Measurements from ENCODE around the gene CXXC5.

CXXC5 gene

DNA sequence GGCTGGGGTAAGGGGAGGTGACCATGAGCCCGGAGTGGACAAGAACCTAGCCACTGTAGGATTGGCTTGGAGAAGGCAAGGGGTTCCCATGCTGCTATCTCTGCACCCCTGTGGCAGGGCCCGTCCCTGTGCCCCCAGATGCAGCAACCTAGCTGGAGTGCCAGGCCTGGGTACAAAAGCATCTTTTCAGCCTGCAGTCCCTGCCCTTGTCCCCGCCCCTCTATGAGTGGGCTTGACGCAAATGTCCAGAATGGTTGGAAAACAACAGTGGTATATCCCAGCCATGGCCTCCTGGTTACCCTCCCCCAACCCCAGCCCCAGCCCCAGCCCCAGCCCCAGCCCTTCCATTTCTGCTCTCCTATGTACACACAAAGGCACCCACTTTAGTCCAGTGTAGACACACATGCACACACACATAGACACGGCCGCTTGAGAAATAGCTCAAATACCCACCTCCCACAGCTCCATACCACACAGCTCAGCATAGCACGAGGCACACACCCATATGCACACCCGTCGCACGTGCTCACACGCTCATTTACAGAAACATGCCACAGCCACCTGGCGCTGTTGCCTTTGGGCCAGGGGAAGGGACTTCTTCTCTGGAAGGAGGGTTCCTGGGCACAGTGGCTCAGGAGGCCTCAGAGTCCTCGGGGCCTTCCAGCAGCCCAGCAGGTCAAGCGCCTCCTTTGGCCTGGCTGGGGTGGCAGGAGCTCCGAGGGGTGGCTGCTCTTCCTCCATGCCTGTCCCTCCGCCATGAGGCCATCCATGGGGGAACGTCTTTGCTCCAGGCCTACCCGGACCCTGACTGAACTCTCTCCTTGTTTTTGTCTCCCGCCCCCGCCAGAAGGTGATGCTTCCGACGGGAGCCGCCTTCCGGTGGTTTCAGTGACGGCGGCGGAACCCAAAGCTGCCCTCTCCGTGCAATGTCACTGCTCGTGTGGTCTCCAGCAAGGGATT, 34.1 kb downstream of the CXXC5 start:
- no peak for DNase-seq (ENCODE audit: low read depth)

GRCh38 chr5:139683295-139684271, 35.4 kb downstream of the CXXC5 start:
- DNase-seq (ENCODE audit: low read depth), result no peak

DNA sequence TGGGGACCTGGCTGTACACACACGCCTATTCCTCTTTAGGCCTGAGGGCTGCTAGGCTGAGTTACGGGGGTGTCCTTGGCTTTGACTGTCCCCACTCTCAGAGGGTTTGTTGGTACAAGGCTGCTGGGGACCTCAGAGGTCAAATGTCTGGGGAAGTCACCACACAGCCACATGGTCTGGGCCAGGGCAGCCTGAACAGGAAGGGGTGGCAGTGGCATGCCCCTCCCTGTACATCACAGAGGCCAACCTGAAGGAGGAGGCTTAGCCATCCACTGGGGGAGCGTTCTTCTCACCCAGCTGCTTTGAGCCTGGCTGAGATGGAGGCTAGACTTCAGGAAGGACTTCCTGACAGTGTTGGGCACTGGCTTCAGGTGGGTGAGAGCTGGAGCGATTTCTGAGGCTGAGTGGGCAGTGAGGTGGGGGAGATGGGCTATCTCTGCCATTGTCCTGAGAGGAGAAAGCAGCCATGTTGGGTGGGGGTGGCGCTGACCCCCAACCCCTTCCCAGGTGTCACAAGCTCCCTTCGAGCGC, 36.3 kb downstream of the CXXC5 start:
- DNase-seq (ENCODE audit: low read depth), result no peak

DNA sequence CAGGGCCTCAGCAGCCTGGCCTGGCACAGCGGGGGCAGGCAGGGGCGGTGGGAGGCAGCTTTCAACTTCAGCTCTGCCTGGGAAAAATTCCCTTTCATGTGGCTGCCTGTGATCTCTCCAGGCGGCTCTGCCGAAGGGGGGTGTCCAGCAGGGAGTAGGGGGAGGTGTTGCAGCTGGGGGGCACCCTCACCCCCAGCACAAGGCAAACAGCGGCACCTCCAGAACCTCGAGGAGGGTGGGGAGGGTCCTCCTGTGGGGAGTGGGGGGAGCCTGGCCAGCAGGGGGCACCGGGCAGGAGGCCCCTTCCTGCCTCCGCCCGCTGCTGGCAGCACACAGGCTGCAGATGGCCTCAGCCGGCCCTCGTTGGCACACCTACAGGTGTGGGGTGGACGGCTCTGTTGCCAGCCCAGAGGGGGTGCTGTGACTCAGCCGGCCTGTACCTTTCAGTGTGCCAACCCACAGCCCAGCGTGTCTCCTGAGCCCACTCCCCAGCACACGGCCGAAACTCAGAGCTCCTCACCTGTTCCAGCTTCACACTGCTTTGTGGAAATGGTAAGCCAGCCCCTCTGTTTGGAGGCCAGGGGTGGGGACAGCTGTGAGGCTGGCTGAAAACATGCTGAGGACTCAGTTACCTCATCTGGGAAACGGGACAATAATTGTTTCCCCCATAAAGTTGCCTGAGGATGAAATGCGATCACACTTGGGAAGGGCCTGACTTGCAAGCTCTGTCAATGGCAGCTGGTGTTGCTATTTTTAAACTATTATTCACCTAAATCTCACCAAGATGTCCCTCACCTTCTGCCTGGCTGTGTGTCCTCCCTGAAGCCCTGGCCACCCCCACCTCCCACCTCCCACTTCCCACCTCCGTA, 37.0 kb downstream of the CXXC5 start:
- no peak for DNase-seq (ENCODE audit: low read depth)

GRCh38 chr5:139685886-139686285, 37.7 kb downstream of the CXXC5 start:
- DNase-seq (ENCODE audit: low read depth), result no peak

DNA sequence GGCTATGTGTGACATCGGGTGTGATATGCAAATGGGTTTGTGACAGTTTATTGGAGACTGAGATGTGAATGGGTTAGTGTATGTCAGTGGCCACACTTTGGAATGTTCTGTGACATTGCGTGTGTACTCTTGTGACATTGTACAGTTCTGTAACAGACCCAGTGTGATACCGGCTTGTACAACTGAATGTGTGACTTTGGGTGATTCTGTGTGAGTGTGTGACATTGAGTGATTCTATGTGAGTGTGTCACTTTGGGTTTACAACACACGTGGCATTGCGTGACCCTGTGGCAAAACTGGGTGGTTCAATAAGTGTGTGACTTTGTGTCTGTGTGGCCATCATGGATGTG, 38.2 kb downstream of the CXXC5 start:
- DNase-seq (ENCODE audit: low read depth), result no peak

DNA sequence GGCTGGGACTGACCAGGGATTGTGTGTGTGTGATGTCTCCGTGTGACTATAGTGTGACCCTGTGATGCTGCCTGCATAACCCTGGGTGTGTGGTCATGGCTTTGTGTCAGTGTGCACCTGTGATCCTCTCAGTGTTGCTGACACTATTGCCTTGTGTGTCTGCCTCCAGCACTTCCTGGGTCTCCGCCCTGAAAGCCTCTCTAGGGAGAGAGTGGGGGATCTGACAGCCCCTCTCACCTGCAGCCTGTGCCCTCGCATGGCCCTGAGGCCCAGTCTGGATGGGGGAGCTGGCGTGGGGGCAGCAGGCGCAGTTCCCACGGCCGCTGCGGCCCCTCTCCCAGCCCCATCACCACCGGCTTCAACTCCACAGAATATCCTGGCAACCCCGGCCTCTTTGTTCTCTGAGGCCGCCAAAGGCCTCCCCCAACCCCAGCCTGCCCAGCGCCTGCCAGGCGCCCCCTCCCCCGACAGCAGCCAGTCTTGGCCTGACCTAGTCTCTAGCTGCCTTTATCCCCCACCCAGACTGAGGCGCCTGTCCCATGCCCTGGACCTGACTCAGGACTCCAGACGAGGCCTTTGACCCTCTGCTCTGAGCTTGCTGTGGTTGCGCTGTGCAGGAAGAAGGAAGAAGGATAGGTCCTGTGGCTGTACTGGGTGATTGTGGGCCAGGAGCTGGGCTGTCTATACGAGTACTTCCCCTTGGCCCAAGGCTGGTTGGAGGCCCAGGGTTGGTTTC, 38.7 kb downstream of the CXXC5 start:
- DNase-seq (ENCODE audit: low read depth), result no peak

DNA sequence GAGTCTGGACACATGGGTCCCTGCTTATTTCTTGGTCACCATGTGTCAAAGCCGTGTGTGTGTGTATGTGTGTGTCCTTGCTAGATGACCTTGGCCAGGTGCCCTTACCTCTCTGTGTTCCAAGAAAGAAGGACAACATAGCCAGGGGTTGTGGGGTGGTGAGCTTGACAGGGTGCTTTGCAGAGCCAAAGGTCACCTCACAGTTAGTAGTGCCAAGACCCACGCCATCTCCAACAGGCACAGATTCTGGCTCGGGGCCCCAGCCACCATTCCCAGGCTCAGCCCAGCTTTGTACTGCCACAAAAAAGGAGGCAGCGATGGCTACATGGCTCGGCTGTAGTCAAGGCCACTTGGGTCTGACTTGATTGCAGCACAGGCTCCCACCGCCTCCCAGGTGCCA, 39.5 kb downstream of the CXXC5 start:
- DNase-seq (ENCODE audit: low read depth), result no peak

GRCh38 chr5:139688088-139688702, 40.0 kb downstream of the CXXC5 start:
- DNase-seq (ENCODE audit: low read depth), result no peak

- no peak for DNase-seq (ENCODE audit: low read depth)
Measured at GRCh38 chr5:139688751-139689372, 40.7 kb downstream of the CXXC5 start.

- no peak for DNase-seq (ENCODE audit: low read depth)
Measured at GRCh38 chr5:139689631-139690063, 41.5 kb downstream of the CXXC5 start.

- peak; percentile 63 for DNase-seq (ENCODE audit: low read depth)
Measured at GRCh38 chr5:139690064-139690802, 42.1 kb downstream of the CXXC5 start.

DNA sequence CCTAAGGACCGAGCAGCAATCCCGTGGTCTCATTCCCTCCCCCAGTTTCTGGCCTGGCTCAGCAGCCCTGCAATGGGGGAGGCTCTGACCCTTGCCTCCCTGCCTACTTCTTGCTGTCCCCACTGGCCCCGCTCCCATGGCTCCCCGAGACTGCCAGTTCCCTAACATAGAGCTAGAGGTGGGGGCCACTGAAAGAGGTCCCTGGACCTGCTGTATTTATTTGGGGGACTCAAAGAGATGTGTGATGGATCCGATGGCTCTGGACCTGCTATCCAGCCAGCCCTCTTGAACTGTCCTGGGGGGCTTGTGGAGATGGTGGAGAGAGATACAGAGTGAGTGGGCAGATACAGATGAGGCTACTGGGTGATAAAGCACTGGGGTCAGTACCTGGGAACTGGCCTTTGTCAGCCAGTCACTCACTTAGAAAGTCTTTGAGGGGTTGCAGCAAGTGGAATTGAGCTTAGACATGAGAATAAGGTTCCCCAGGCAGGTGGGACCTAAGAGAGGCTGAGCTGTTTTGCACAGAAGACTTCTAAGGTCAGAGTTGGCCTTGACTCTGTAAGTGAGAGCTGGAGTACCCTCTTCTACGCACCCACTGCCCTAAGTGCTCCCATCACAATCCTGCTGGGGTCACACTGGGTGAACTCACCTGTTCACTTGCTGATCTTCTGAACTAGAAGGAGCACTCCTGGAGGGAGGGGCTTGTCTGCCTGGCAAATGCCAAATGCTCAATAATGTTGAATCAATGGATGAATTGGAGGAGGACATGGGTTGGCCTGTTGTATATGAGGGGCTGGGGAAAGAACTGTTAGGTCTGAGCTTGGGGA, 42.9 kb downstream of the CXXC5 start:
- no peak for DNase-seq (ENCODE audit: low read depth)

DNA sequence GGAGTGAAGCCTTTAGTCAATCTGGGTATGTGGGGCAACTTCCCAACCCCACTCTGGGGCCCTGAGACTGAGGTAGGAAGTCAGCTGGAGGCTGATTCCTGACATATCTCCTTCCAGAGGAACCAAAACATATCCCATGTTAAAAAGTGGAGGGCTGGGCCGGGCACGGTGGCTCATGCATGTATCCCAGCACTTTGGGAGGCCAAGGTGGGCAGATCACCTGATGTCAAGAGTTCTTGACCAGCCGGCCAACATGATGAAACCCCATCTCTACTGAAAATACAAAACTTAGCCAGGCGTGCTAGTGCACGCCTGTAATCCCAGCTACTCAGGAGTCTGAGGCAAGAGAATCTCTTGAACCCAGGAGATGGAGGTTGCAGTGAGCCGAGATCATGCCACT, 44.0 kb downstream of the CXXC5 start:
- DNase-seq (ENCODE audit: low read depth), result no peak

DNA sequence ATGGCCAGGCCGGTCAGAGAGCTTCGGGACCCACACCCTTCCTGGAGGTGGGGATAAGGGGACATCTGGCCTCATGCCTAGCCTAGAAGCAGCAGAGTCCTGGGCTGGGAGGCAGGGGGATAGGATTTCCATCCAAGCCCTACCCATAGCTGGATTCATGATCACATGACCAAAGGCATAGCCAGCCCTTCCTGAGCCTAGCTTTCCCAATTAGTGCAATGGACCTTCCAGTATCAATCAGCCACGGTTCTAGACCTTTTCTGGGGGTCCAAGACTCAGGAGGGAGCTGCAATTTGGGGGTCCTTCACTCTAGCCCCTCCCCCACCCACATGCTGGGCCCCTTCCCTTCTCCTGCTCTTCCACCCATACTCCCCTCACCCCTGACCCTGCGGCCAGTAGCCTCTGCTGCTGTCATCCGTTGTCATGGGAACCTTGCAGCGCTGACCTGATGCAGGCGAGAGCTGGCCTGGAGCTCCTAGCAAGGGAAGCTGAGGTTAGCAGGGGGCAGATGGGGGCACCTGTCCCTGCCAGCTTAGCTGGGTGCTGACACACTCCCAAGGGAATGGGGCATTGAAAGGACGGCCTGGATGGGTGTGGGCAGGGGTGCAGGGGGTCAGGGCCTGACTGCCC, 44.6 kb downstream of the CXXC5 start:
- no peak for DNase-seq (ENCODE audit: low read depth)

- peak; percentile 29 for DNase-seq (ENCODE audit: low read depth)
Measured at GRCh38 chr5:139693676-139694364, 45.7 kb downstream of the CXXC5 start.

- DNase-seq (ENCODE audit: low read depth), result no peak
Measured at GRCh38 chr5:139694556-139695177, 46.5 kb downstream of the CXXC5 start.

Measured in ELR (cell line).